Measurements from ENCODE around the gene RPRML. TPM values are rescaled to one million over a fixed set of nuclear protein-coding genes. Genes with fewer than 3 reads are reported as not detected.
"Not testable (repeated sequence)": the region's sequence is repeated elsewhere in the genome, so short reads cannot be mapped to it uniquely, and the experiment has no call there.

Gene RPRML
- total RNA-seq, 1 experiment from 2014 or later: 0.11 TPM

DNA sequence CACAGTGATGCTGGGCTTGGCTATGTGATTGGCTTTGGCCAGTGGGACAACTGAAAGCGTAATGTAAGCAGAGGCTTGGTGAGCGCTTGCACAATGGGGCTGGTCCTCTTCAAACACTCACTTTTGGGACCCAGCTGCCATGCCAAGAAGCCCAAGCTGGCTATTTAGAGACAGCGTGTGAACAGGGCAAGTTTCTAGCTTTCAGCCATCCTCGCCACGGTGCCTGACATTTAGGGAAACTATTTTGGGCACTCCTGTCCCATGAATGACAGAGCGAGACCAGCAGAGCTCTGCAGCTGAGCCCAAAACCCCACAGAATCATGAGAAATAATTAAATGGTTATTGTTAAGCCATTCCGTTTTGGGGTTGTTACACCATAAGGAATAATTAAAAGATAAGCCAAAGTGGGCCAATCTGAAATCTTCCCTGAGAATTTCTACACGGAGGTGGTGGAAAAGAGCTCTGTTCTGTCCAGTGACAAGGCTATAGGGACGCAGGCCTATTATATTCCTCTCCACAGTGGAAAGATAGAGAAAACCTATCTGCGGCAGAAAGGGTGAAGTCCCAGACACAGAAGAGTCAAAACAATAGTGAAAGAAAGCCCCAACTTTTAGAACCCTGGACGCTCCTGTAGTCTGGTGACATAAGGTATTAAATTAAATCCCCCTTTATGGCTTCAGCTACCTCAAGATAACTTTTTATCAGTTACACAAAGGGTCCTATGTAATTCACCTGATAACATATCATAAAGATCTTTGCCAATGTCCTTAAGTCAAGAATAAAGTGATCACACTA, 10.8 kb upstream of the RPRML start:
- ChIA-PET CTCF (no interaction called here), POLR2A (ENCODE audit: unreplicated experiment) (no interaction called here)
- Histone ChIP-seq H3K4me2 (ENCODE audit: low read length) (no peak overlapping the region), H3K4me3 (ENCODE audit: low read length) (no peak overlapping the region), H3K9me2 (replicated peaks; ENCODE audit: low read length) (no peaks in the 10 kb centered on the region), H3K4me1 (ENCODE audit: insufficient read depth, low read length) (no peaks in the 10 kb centered on the region), H3K79me2 (ENCODE audit: low read length) (no peaks in the 10 kb centered on the region), H3K27ac (ENCODE audit: low read length) (no peak overlapping the region), H3K36me3 (ENCODE audit: low read depth, low read length) (no peaks in the 10 kb centered on the region), H4K20me1 (ENCODE audit: low read length) (no peaks in the 10 kb centered on the region), H3K9me3 (ENCODE audit: low read length) (no peaks in the 10 kb centered on the region), H3K9ac (ENCODE audit: low read length) (no peak overlapping the region), H3K27me3 (ENCODE audit: low read length) (no peaks in the 10 kb centered on the region), H3F3A (ENCODE audit: low read length, unreplicated experiment) (no peaks in the 10 kb centered on the region), H2AFZ (ENCODE audit: low read length) (no peak overlapping the region)
- TF ChIP-seq, protein P1, sequence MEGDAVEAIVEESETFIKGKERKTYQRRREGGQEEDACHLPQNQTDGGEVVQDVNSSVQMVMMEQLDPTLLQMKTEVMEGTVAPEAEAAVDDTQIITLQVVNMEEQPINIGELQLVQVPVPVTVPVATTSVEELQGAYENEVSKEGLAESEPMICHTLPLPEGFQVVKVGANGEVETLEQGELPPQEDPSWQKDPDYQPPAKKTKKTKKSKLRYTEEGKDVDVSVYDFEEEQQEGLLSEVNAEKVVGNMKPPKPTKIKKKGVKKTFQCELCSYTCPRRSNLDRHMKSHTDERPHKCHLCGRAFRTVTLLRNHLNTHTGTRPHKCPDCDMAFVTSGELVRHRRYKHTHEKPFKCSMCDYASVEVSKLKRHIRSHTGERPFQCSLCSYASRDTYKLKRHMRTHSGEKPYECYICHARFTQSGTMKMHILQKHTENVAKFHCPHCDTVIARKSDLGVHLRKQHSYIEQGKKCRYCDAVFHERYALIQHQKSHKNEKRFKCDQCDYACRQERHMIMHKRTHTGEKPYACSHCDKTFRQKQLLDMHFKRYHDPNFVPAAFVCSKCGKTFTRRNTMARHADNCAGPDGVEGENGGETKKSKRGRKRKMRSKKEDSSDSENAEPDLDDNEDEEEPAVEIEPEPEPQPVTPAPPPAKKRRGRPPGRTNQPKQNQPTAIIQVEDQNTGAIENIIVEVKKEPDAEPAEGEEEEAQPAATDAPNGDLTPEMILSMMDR (conservative IDR thresholded peaks at IDR 0.05; ENCODE audit: low read depth, low read length): no peak
- no peak for TF ChIP-seq EZH2phosphoT487 (IDR thresholded peaks at IDR 0.05; ENCODE audit: borderline replicate concordance, low read length)
- no peak for TF ChIP-seq EZH2 (IDR thresholded peaks at IDR 0.05; ENCODE audit: low read length, unreplicated experiment)
- intact Hi-C loops (cut with micrococcal nuclease): no loop called here
- no peak for ATAC-seq
- DNase-seq: no peak
- no TSS peak for BruUV-seq (replicated peaks)

DNA sequence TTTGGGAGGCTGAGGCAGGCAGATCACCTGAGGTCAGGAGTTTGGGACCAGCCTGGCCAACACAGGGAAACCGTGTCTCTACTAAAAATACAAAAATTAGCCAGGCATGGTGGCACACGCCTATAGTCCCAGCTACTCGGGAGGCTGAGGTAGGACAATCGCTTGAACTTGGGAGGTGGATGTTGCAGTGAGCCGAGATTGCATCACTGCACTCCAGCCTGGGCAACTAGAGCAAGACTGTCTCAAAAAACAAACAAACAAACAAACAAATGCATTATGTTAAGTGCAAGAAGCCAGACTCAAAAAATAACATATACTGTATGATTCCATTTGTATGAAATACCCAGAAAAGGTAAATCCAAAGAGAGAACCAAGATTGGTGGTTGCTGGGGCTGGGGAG, 8.9 kb upstream of the RPRML start:
- DNase-seq; H3K4me3 ChIP-seq (ENCODE audit: low read length); H3K4me1 ChIP-seq (ENCODE audit: insufficient read depth, low read length); BruUV-seq (replicated peaks); H3K36me3 ChIP-seq (ENCODE audit: low read depth, low read length); H3K27me3 ChIP-seq (ENCODE audit: low read length); H3F3A ChIP-seq (ENCODE audit: low read length, unreplicated experiment); H3K9me3 ChIP-seq (ENCODE audit: low read length); intact Hi-C loops (cut with micrococcal nuclease); H3K9me2 ChIP-seq (replicated peaks; ENCODE audit: low read length); CTCF ChIA-PET; H4K20me1 ChIP-seq (ENCODE audit: low read length); H3K79me2 ChIP-seq (ENCODE audit: low read length); H3K4me2 ChIP-seq (ENCODE audit: low read length); H3K27ac ChIP-seq (ENCODE audit: low read length); H3K9ac ChIP-seq (ENCODE audit: low read length); POLR2A ChIA-PET (ENCODE audit: unreplicated experiment); H2AFZ ChIP-seq (ENCODE audit: low read length); ATAC-seq: not testable (repeated sequence)

DNA sequence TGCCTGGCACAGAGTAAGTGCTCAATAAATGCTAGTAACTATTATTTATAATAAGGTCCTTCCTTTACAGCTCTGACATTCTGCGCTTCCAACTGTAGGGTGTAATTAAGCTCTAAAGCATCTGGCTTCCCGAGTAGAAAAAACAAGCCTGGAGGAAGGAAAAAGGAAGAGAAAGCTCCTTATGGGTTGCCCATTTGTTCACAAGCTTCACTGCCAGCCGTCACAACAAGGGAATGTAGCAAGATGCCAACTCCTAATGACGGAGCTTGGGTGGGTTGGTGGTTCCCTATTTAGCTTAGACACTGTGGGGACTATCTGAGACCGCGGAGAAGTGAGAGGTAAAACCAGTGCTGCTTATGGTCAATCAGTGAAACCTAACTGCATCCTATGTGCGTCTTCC, 7.3 kb upstream of the RPRML start:
- no peaks in the 10 kb centered on the region for H3K79me2 ChIP-seq (ENCODE audit: low read length)
- ATAC-seq (no peak), DNase-seq (no peak)
- BruUV-seq (replicated peaks): no TSS peak
- no peaks in the 10 kb centered on the region for H3K9me2 ChIP-seq (replicated peaks; ENCODE audit: low read length)
- CTCF ChIA-PET: no interaction called here
- no peak overlapping the region for H3K27ac ChIP-seq (ENCODE audit: low read length)
- no peaks in the 10 kb centered on the region for H3K9me3 ChIP-seq (ENCODE audit: low read length)
- H3K27me3 ChIP-seq (ENCODE audit: low read length): no peaks in the 10 kb centered on the region
- H3K4me2 ChIP-seq (ENCODE audit: low read length): no peak overlapping the region
- H3K9ac ChIP-seq (ENCODE audit: low read length): no peak overlapping the region
- H2AFZ ChIP-seq (ENCODE audit: low read length): no peak overlapping the region
- H3F3A ChIP-seq (ENCODE audit: low read length, unreplicated experiment): no peaks in the 10 kb centered on the region
- H4K20me1 ChIP-seq (ENCODE audit: low read length): no peaks in the 10 kb centered on the region
- TF ChIP-seq EZH2phosphoT487 (IDR thresholded peaks at IDR 0.05; ENCODE audit: borderline replicate concordance, low read length) (no peak), EZH2 (IDR thresholded peaks at IDR 0.05; ENCODE audit: low read length, unreplicated experiment) (no peak)
- TF ChIP-seq, protein P1 (conservative IDR thresholded peaks at IDR 0.05; ENCODE audit: low read depth, low read length): no peak
- intact Hi-C loops (cut with micrococcal nuclease): no loop called here
- H3K36me3 ChIP-seq (ENCODE audit: low read depth, low read length): no peaks in the 10 kb centered on the region
- POLR2A ChIA-PET (ENCODE audit: unreplicated experiment): no interaction called here
- H3K4me1 ChIP-seq (ENCODE audit: insufficient read depth, low read length): no peaks in the 10 kb centered on the region
- no peak overlapping the region for H3K4me3 ChIP-seq (ENCODE audit: low read length)

Measured in PC-3 (cell line).